GM18868 (cell line): ENCODE results near the gene SMIM41.

ENCODE experiments used
- ATAC-seq: cut with Tn5 transposase; IDR thresholded peaks from one replicate; pipeline ENCODE4 v1.9.1; 2021; ENCODE audit warnings: mild to moderate bottlenecking, moderate library complexity; ENCODE audit not compliant: unreplicated experiment

Gene SMIM41

DNA sequence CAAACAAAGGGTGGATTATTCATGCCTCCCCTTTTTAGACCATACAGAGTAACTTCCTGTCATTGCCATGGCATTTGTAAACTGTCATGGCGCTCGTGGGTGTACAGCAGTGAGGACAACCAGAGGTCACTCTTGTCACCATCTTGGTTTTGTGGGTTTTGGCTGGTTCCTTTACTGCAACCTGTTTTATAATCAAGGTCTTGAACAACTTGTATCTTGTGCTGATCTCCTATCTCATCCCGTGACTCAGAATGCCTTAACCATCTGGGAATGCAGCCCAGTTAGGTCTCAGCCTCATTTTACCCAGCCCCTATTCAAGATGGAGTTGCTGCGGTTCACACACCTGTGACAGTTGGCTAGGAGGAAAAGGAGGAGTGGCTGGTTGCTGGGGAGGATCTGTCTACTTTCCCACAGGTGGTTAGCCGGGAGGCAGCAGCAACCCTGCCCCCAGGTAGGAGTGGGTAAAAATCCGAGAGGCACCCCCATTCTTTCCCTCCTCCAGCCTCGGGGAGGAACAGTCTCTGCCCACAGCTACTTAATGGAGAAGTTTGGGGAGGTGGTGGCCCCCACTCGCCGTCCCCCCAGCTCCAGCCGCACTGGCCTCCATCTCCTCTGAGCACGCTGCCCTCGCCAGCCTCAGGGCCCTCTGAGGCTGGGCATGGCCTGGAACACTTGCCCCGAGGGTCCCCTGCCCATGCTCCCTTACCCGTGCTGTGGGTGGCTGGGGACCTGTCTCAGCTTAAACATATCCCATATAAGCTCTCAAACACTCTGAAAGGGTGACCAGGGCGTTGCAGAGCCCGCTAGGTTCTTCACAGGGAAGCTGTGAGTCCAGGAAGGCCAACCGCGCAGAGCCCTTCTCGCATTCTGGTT, 41.7 kb downstream of the SMIM41 start:
- no peak for ATAC-seq

DNA sequence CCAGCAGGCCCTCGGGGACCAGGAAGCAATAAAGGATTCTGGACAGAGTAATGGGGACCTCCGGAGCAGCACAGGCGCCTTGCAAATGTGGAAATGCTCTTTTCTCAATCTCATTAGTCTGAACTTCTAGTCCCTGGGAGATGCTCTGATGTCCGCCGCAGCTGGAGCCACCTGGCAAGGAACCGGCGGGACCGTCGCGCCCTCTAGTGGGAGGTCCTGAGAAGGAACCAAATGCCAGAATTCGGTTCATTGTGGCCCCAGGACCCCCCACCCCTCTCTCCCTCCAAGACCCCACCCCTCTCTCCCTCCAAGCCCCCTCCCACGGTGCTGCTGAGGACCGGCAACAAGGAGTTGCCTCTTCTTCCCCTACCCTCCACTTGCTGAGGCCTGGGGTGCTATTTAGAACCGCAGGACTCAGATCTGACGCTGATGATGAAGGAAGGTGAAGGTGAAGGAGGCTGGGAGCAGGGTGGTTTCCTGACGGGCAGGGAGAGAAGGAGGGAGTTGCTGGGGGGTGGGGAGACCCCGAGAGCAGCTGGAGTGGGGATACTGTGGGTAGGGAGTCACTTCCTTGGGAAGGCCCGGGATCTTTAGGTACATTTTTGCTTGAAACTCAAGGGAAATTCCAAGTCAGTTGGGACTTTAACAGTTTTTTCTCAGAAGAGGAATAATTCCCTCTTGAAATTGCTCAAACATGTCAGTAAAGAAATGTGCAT, 42.5 kb downstream of the SMIM41 start:
- ATAC-seq = no peak

- no peak for ATAC-seq
Observed at GRCh38 chr12:52122540-52122871, 43.0 kb downstream of the SMIM41 start.

DNA sequence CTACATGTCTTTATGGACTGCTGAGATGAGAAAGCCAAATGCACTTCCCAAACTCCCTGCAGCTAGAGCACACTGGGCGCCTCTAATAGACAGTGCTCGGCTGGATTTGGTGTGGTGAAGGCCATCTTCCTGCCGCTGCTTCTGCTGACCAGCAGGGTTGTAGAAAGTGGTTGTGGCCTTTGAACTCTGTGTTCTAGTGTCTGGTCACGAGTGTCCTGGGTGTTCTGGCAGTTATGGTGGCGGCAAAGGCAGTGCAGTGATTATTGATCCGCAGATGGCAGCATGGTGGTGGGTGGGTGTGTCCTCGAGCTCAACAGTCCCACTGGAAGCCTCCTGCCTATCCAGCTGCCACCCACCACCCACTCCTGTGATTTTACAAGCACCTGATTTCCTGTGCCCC, 43.4 kb downstream of the SMIM41 start:
- ATAC-seq = no peak

DNA sequence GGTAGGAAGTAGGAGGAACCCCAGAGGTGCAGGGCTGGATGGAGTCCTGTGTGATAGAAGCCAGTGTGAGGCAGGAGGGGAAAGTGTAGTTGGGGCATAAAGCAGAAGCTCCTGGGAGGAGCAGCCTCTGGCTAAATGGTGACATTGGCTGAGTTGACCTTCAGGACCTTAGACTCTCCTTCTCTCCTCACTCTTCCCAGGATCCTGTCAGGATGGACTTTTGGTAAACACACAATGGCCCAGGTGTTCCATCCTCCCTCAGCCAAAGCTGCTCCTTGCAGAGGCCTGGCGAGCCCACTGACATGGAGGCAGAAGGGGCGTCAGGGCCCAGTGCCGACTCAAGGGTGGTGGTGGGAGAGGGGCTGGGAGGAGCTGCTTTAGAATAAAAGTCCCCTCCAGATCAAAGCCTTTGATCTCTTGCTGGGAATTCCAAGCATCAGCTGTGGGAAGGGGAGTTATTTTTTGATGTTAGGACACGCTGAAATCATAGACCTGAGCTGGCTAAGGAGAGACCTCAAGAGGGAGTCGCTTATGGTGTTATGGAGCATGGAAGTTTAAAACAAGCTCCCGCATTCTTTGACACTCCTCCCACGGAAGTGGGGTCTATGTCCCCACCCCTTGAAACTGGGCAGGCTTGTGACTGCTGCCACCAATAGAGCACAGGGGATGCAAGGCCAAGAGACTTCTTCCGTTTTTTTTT, 44.1 kb downstream of the SMIM41 start:
- ATAC-seq = no peak

DNA sequence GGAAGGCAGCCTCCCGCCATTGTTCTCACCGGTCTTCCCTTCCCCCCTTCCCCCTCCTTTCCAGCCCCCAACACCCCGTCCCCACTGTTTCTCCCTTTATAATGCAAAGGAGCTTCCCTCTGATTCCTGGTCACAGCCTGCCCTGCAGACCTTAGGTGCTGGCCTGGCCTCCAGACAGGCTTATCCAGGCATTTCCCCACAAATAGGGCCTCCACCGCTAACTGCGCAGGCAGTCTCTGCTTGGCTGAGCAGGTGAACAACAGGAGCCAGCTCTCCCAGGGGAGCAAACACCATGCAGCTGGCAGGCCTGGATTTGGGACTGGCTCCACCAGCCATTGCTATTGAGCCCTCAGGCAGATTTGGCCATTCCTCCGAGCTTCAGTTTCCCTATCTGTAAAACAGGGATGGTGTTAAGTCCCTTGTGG, 46.0 kb downstream of the SMIM41 start:
- ATAC-seq = no peak

DNA sequence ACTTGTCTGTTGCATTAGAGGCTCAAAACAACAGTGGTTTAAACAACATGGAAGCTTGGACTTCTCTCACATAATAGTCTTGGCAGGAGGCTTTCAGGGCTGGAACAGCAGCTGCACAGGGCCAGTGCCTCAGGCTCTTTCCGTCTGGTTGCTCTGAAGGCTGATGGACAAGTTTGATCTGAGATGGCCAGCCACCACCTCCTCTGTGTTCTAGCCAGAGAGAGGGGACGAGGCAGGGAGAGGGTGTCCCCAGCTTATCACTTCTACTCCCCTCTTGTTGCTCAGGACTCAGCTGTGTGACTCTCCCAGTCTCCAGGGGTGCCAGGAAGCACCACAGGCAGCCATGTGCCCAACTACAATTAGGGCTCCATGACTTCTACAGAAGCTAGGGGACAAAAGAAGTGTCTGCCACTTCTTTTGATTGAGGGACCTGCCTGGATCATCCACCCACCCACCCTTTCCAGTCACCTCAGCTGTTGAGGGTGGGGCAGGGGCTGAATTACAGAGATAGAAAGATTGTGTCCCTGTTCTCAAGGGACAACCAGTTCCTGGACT, 46.6 kb downstream of the SMIM41 start:
- no peak for ATAC-seq

DNA sequence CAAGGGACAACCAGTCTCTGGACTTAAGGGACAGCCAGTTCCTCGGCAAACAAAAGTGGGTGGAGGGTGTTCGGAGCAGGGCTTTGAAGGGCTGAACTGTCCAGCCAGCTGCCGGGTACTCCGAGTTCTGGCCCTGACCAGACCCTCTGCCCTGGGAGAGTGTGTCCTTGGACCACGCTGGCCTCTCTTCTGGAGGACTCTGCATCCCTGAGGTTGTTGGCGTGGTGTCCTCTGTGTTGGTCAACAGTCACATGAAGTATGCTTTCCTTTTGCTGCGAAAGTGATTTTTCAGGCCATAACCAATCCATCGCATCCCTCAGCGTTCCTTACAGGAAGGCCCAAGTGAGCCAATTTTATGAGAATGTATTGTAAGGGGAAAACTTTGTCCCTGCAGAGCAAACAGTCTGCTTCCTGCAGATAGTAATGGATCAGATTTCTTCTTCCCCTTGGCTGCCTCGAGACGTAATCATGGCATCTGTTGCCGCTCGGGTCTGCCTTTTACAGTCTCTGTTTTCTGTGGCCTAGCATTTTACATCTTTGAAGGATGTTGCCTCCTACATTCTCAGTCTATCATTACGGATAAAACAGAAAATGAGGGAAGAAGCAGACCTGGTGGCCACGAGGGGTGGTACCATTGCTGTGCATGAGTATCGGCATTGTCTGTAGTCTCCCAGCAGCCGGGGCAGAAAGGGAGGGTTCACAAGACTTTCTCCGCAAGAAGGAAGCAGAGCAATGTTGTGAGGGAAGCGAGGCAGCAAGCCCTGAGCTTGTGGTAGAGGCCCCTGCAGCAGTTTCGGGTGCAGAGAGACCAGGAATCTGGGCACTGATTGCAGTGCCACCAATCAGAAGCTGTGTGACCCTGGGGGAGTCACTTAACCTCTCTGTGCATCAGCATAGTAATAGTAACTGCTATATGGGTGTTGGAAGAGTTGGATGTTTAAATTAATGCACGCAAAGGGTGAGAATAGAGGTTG, 47.4 kb downstream of the SMIM41 start:
- no peak for ATAC-seq

- no peak for ATAC-seq
Observed at GRCh38 chr12:52127683-52128450, 48.4 kb downstream of the SMIM41 start.

- ATAC-seq = no peak
Observed at GRCh38 chr12:52130711-52131110, 51.2 kb downstream of the SMIM41 start.

GRCh38 chr12:52132754-52133161, 53.3 kb downstream of the SMIM41 start:
- no peak for ATAC-seq

GRCh38 chr12:52137746-52138145, 58.2 kb downstream of the SMIM41 start:
- no peak for ATAC-seq

DNA sequence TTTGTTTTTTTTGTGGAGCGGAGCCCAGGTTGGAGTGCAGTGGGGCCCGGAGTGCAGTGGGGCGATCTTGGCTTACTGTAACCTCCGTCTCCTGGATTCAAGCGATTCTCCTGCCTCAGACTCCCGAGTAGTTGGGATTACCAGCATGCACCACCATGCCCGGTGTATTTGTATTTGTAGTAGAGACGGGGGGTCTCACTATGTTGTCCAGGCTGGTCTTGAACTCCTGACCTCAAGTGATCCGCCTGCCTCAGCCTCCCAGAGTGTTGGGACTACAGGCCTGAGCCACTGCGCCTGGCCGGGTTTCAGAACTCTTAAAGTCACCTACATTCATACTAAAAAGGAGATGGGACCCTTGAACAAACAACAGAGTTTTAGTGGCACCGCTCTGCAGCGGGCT, 59.6 kb downstream of the SMIM41 start:
- ATAC-seq = no peak

DNA sequence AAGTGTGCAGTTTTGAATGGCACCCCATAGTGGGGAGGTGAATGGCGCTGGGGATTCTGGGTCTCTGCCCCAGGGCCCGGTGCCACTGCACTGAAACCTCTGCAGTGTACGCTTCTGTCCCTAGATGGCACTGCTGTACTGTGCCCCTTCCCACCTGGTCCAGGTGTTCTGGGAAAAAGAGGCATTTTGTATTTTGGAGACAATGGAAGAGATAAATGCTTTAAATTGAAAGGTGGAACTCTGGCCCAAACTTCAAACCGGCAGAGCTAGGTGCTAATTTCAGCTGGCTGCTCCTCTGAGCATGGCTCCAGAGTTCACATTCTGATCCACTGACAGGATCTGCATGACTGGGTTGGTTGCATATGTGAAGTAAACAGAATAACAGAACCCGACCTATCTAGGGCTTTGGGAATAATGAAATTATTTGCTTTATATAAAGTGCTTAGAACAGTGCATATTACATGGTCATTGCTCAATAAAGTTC, 60.1 kb downstream of the SMIM41 start:
- ATAC-seq = no peak

DNA sequence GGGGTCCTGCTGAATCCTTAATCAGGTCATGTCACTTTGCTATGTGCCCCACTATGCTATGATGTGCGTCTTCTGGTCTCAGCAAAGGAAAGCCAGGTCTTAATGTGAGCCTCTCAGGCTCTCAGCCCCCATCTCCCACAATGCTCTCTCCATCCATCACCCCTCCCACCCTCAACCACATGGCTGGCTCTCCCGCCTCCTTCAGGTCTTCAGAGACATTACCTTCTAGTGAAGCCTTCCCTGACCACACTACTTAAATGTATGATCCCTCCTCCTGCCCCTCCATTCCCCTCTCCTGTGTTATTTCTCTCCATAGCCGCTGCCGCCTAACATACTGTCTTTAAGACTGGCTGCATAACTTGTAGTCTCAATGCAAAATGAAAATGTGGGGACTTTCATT, 61.8 kb downstream of the SMIM41 start:
- ATAC-seq = no peak

GRCh38 chr12:52141875-52142274, 62.4 kb downstream of the SMIM41 start:
- ATAC-seq = no peak

DNA sequence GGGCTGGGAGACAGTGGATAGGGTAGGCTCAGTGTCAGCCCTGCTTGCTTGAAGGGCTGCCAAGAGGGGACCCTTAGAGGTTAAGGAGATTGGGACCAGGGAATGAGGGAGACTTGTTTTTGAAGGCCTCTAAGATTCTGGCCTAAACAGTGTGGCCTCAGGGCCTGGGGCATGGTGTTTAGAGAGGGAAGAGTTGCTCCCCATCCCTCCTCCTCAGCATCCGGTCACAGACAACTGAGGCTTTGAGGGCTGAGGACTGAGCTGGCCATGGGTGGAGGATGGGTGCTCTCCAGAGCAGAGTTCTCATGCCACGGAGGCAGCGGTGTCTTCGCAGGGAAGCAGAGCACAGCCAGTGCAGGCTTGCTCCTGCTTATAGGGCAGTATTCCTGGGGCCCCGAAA, 62.9 kb downstream of the SMIM41 start:
- ATAC-seq = no peak

- ATAC-seq = no peak
Observed at GRCh38 chr12:52144512-52145227, 65.2 kb downstream of the SMIM41 start.
